Astrocyte (in vitro differentiated cells and primary cell): ENCODE measurements around the gene RPUSD3. TPM values are rescaled to one million over a fixed set of nuclear protein-coding genes. Genes with fewer than 3 reads are reported as not detected.

Experiments used
- DNase-seq: peaks from one replicate; pipeline ENCODE4 v3.0.0-alpha.2; 2010; ENCODE audit warnings: low read depth
- FAIRE-seq: peaks from 2 replicates; lab custom pipeline; 2011; peaks lifted over from hg19 to GRCh38; lab: Jason Lieb, UNC
- H2AFZ ChIP-seq: 2 replicates; pipeline ENCODE4 v1.6.0; 2012; ENCODE audit warnings: low read depth, low read length, inconsistent platforms
- H3K27ac ChIP-seq: 2 replicates; pipeline ENCODE4 v1.5.1; 2011; ENCODE audit warnings: low read depth, low read length, inconsistent platforms
- H3K27me3 ChIP-seq: 2 replicates; pipeline ENCODE4 v1.6.0; 2011; ENCODE audit warnings: low read length, inconsistent platforms; ENCODE audit not compliant: insufficient read depth
- H3K36me3 ChIP-seq: 2 replicates; pipeline ENCODE4 v1.5.1; 2011; ENCODE audit warnings: low read length, inconsistent platforms; ENCODE audit not compliant: insufficient read depth
- H3K4me1 ChIP-seq: 2 replicates; pipeline ENCODE4 v1.5.1; 2011; ENCODE audit warnings: low read length, inconsistent platforms; ENCODE audit not compliant: insufficient read depth
- H3K4me2 ChIP-seq: 2 replicates; pipeline ENCODE4 v1.6.0; 2012; ENCODE audit warnings: low read length, inconsistent platforms
- H3K4me3 ChIP-seq: 2 replicates; pipeline ENCODE4 v1.5.1; 2011; ENCODE audit warnings: low read depth, mild to moderate bottlenecking, low read length, inconsistent platforms; ENCODE audit not compliant: insufficient read depth
- H3K79me2 ChIP-seq: 2 replicates; pipeline ENCODE4 v1.6.0; 2012; ENCODE audit warnings: mild to moderate bottlenecking, low read length, inconsistent platforms; ENCODE audit not compliant: insufficient read depth
- H3K9ac ChIP-seq: 2 replicates; pipeline ENCODE4 v1.6.0; 2012; ENCODE audit warnings: mild to moderate bottlenecking, low read length, inconsistent platforms
- H3K9me3 ChIP-seq: 2 replicates; pipeline ENCODE4 v1.5.1; 2012; ENCODE audit warnings: low read depth, mild to moderate bottlenecking, low read length, inconsistent platforms; ENCODE audit not compliant: insufficient read depth
- H4K20me1 ChIP-seq: 2 replicates; pipeline ENCODE4 v1.6.0; 2012; ENCODE audit warnings: low read length, inconsistent platforms; ENCODE audit not compliant: insufficient read depth
- H3K27ac Mint-ChIP-seq: one replicate; pipeline ENCODE4 v1.8.0; 2021; ENCODE audit warnings: mild to moderate bottlenecking, mixed read lengths; ENCODE audit not compliant: unreplicated experiment
- H3K27me3 Mint-ChIP-seq: one replicate; pipeline ENCODE4 v1.8.0; 2021; ENCODE audit warnings: low read depth, mixed read lengths; ENCODE audit not compliant: unreplicated experiment
- H3K36me3 Mint-ChIP-seq: one replicate; pipeline ENCODE4 v1.8.0; 2021; ENCODE audit warnings: low read depth, mixed read lengths; ENCODE audit not compliant: unreplicated experiment
- H3K4me1 Mint-ChIP-seq: one replicate; pipeline ENCODE4 v1.8.0; 2021; ENCODE audit warnings: low read depth, mixed read lengths; ENCODE audit not compliant: unreplicated experiment
- H3K4me3 Mint-ChIP-seq: one replicate; pipeline ENCODE4 v1.8.0; 2021; ENCODE audit warnings: mild to moderate bottlenecking, moderate library complexity, mixed read lengths; ENCODE audit not compliant: unreplicated experiment
- H3K9me3 Mint-ChIP-seq: one replicate; pipeline ENCODE4 v1.8.0; 2021; ENCODE audit warnings: mild to moderate bottlenecking, mixed read lengths; ENCODE audit not compliant: unreplicated experiment
- EZH2 ChIP-seq: IDR thresholded peaks from 2 replicates; pipeline ENCODE4 v1.6.1; 2012; ENCODE audit warnings: mild to moderate bottlenecking, low read length, inconsistent platforms; ENCODE audit not compliant: insufficient read depth
- total RNA-seq: library from RNA; stranded (reverse); gene quantifications from 2 replicates; pipeline ENCODE4 v1.2.1, GENCODE V29; 2021
- TF ChIP-seq, protein P1 (sequence below): IDR thresholded peaks from 2 replicates; pipeline ENCODE4 v1.5.1; 2011; ENCODE audit warnings: low read depth, mild to moderate bottlenecking, inconsistent platforms, low read length, moderate library complexity; ENCODE audit not compliant: insufficient read depth

The RPUSD3 gene
- total RNA-seq, 1 donor from 2014 or later, result 35.4 TPM

DNA sequence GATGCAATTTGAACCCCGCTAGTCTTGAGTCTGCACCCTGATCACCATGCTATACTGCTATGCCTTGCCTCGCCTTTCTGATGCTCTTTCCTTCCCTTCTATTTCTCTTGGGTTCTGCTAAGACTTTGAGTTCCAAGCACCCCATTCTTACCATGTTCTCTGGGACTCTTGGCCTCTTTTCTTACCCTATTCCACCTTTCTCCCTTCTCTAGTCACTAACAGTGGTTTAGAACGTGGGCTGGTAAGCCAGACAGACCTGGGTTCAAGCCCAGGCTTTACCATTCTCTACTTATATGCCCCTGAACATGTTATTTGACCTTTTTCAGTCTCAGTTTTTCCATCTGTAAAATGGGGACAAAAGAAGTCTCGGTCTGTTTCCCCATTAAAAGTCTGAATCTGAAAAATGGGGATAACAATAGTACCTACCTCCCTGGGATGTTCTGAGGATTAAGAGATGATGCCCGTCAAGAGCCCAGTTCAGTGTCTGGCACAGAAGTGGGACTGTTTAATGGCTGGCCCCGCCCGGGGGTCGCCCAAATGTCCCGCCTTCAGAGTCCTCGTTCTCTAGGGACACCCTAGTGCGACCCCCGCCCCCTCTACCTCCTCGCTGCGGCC lies 51.9 kb downstream of the RPUSD3 start:
- Histone ChIP-seq H3K79me2 (peaks cover 58% of the 10 kb centered on the region), H3K27ac (peak overlapping the region; percentile 99), H3K4me2 (peak overlapping the region; percentile 99), H3K4me1 (peaks cover 15% of the 10 kb centered on the region), H3K9me3 (no peaks in the 10 kb centered on the region), H2AFZ (peak overlapping the region; percentile 61), H3K4me3 (peak overlapping the region; percentile 93), H3K9ac (peak overlapping the region; percentile 97), H3K27me3 (no peaks in the 10 kb centered on the region), H3K36me3 (peaks cover 15% of the 10 kb centered on the region), H4K20me1 (peaks cover 22% of the 10 kb centered on the region)
- Mint-ChIP-seq H3K9me3 (no peaks in the 10 kb centered on the region), H3K4me3 (peak overlapping the region; percentile 96), H3K36me3 (peaks cover 24% of the 10 kb centered on the region), H3K27ac (peak overlapping the region; percentile 81), H3K27me3 (no peaks in the 10 kb centered on the region), H3K4me1 (peaks cover 32% of the 10 kb centered on the region)
- DNase-seq, result no peak
- no peak for FAIRE-seq
- TF ChIP-seq EZH2, result no peak

DNA sequence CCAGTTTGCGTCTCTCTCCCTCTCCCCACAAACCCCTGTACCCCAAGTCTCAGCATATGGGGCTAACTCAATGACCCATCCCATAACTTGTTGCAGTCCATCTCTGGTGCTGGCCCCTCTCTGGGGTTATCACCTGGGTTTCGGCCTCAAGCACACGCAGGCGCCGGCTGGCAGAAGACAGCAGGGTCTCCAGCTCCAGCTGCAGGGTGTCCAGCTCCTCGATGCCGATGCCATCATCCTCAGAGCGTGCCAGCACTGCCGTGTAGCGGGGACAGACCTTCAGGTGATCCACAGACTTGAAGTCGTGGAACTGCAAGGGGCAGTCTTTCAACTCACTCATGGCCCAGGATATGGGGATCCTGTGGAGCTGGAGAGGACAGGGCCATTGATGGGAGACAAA lies 52.7 kb downstream of the RPUSD3 start:
- Histone ChIP-seq H4K20me1 (peaks cover 17% of the 10 kb centered on the region), H3K27me3 (no peaks in the 10 kb centered on the region), H2AFZ (no peak overlapping the region), H3K9ac (peak overlapping the region; percentile 97), H3K79me2 (peaks cover 51% of the 10 kb centered on the region), H3K4me3 (no peak overlapping the region), H3K9me3 (no peaks in the 10 kb centered on the region), H3K27ac (no peak overlapping the region), H3K36me3 (peaks cover 22% of the 10 kb centered on the region), H3K4me2 (peak overlapping the region; percentile 99), H3K4me1 (peaks cover 15% of the 10 kb centered on the region)
- no peak for FAIRE-seq
- peak overlapping the region; percentile 96 for H3K4me3 Mint-ChIP-seq
- H3K36me3 Mint-ChIP-seq, result peaks cover 25% of the 10 kb centered on the region
- peaks cover 28% of the 10 kb centered on the region for H3K4me1 Mint-ChIP-seq
- no peak overlapping the region for H3K27ac Mint-ChIP-seq
- TF ChIP-seq, protein P1, sequence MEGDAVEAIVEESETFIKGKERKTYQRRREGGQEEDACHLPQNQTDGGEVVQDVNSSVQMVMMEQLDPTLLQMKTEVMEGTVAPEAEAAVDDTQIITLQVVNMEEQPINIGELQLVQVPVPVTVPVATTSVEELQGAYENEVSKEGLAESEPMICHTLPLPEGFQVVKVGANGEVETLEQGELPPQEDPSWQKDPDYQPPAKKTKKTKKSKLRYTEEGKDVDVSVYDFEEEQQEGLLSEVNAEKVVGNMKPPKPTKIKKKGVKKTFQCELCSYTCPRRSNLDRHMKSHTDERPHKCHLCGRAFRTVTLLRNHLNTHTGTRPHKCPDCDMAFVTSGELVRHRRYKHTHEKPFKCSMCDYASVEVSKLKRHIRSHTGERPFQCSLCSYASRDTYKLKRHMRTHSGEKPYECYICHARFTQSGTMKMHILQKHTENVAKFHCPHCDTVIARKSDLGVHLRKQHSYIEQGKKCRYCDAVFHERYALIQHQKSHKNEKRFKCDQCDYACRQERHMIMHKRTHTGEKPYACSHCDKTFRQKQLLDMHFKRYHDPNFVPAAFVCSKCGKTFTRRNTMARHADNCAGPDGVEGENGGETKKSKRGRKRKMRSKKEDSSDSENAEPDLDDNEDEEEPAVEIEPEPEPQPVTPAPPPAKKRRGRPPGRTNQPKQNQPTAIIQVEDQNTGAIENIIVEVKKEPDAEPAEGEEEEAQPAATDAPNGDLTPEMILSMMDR, result no peak
- TF ChIP-seq EZH2, result no peak
- no peak for DNase-seq
- no peaks in the 10 kb centered on the region for H3K9me3 Mint-ChIP-seq
- H3K27me3 Mint-ChIP-seq, result no peaks in the 10 kb centered on the region

Other genes starting within 250 kb of the RPUSD3 start
- 27.5 and 27.6 TPM in 2 replicates for gene MTMR14, start 194.5 kb downstream of the RPUSD3 start, total RNA-seq
- gene CPNE9, start 140.2 kb downstream of the RPUSD3 start, total RNA-seq, result 0.20 TPM in 1 of 2 replicates, not detected in the other
- gene BRPF1, start 112.3 kb downstream of the RPUSD3 start, total RNA-seq, result 19.5 TPM in 2 replicates
- 15.3 and 17.9 TPM in 2 replicates for gene OGG1, start 94.1 kb downstream of the RPUSD3 start, total RNA-seq
- gene CAMK1, start 74.1 kb downstream of the RPUSD3 start, total RNA-seq, result 5.1 and 7.1 TPM in 2 replicates
- gene TADA3, start 51.5 kb downstream of the RPUSD3 start, total RNA-seq, result 54.5 and 58.7 TPM in 2 replicates
- 187 and 205 TPM in 2 replicates for gene ARPC4, start 50.9 kb downstream of the RPUSD3 start, total RNA-seq
- gene TTLL3, start 33.7 kb downstream of the RPUSD3 start, total RNA-seq, result 25.4 and 29.8 TPM in 2 replicates
- gene CIDEC, start 36.2 kb upstream of the RPUSD3 start, total RNA-seq, result not detected in 2 replicates
- 31.7 and 33.6 TPM in 2 replicates for gene JAGN1, start 46.6 kb upstream of the RPUSD3 start, total RNA-seq
- 3.7 and 4.6 TPM in 2 replicates for gene IL17RE, start 58.8 kb upstream of the RPUSD3 start, total RNA-seq
- 20.1 and 23.9 TPM in 2 replicates for gene IL17RC, start 73.1 kb upstream of the RPUSD3 start, total RNA-seq
- 18.8 and 26.2 TPM in 2 replicates for gene CRELD1, start 89.8 kb upstream of the RPUSD3 start, total RNA-seq
- gene PRRT3, start 108.4 kb upstream of the RPUSD3 start, total RNA-seq, result 2.2 and 2.4 TPM in 2 replicates
- 59.7 and 61.0 TPM in 2 replicates for gene EMC3, start 142.8 kb upstream of the RPUSD3 start, total RNA-seq
- gene FANCD2, start 182.4 kb upstream of the RPUSD3 start, total RNA-seq, result 2.8 and 3.7 TPM in 2 replicates